Measurements from ENCODE around the gene TWF1. TPM values are rescaled to one million over a fixed set of nuclear protein-coding genes. Genes with fewer than 3 reads are reported as not detected.
"Not testable (repeated sequence)": the region's sequence is repeated elsewhere in the genome, so short reads cannot be mapped to it uniquely, and the experiment has no call there.

TWF1 gene
- 10 to 100 TPM; 52.5 to 53.7 TPM for total RNA-seq
- 10 to 100 TPM; 38.4 to 84.5 TPM for polyA plus RNA-seq
- long read RNA-seq, donor 1, transcript TWF1-201 (9 exons, 3,045 nt), result major isoform, 42 of 52 reads
- long read RNA-seq, donor 1, partial matches to known transcripts, result 2 of 52 reads
- long read RNA-seq, donor 1, other reads (novel, unspliced or antisense), result 6 of 52 reads
- long read RNA-seq, donor 2, transcript TWF1-201 (9 exons, 3,045 nt), result major isoform, 42 of 53 reads
- long read RNA-seq, donor 2, partial matches to known transcripts, result 3 of 53 reads
- long read RNA-seq, donor 2, other reads (novel, unspliced or antisense), result 8 of 53 reads

DNA sequence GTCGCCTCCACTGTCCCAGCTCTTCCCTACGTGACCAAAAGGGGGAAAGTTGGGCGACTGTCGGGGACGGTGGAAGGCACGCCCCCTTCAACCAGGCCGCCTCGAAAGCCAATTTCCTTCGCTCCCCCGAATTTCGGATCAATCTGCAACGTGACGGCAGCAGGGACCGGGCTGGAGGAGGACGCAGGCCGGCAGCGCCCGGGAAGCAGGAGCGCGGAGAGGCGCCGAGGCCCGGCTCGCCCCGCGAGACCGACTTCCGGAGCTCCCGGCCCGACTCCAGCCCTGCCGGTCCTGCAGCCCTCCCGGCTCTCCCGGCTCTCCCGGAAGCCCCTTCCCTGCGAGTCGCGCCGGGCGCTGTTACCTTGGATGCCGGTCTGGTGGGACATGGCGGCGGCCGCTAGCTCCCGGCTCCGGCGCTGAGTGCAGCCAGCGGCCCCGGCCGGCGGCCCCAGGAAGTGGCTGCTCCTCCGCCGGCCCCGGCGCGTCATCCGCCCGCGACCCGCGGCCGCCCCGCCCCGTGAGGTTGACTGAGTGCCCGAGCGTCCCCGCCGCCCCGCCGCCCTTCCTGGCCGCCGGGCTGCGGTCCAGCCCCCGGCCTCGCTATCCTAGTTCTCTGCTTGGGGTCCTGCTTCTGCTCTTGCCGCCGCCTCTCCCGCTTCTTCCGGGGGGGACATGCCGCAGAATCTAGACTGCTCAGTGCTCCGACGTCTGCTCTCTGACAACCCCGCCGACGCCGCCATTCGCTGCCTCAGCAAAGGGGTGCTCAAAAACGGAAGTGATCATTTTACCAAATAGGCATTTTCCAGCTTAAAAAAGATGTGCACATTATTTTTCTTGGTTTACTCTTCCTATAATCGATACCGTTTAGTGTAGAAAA, at the start of gene TWF1:
TWF1 (minus strand) TSS at position 458 of the 877 bp plus-strand sequence; CDS start at position 386, 72 bp downstream.
- no peaks in the 10 kb centered on the region for H3K4me1 ChIP-seq (ENCODE audit: control insufficient read depth in 1 of 2, insufficient read depth in 2 of 2, low read length in 2 of 2)
- intact Hi-C loops (cut with DNase I), result loop anchor here (1.0 to 10.0 kb wide), 3 partner anchors 30 to 79 kb away; partner anchors contain the start of gene TMEM117 (in 1 of the 2)
- DNase-seq, result peak; percentile 92 to 97
- peak within 1 kb of the TSS; percentile 84 to 89 for H3K4me3 ChIP-seq (ENCODE audit: low read length in 2 of 2)
- no peaks in the 10 kb centered on the region for H3K36me3 ChIP-seq (ENCODE audit: control insufficient read depth in 1 of 2, insufficient read depth in 2 of 2, low read length in 1 of 2)
- peak; percentile 99 for ATAC-seq (ENCODE audit: low FRiP score)
- H3K27ac ChIP-seq (ENCODE audit: low read depth in 1 of 2, low read length in 2 of 2), result peak within 1 kb of the TSS; percentile 69 to 91
- no peaks in the 10 kb centered on the region for H3K9me3 ChIP-seq (ENCODE audit: control insufficient read depth, low read length)
- no peaks in the 10 kb centered on the region for H3K27me3 ChIP-seq (ENCODE audit: control insufficient read depth in 1 of 2, insufficient read depth in 2 of 2, low read length in 1 of 2)
- 0 to 1% methylated on average over 65 to 89 of the region's 89 CpGs for WGBS, 2 donors

DNA sequence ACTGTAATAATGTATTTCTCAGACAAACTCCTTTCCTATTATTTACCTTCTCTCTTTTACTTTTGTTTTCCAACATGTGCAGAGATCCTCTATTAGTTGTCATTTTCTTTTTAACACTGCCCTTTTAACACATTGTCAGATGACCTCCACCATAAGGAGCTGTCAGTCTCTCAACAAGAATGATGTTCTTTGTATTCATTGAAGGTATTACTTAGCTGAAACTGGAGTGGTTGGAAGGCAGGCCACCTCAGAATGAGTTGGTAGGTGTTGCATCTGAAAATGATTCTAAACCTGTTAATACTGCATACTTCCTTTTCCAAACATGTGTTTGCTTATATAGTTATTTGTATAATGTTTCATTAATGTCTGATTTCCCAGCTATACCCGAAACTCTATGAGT, 46.6 kb upstream of the TWF1 start:
- ATAC-seq (ENCODE audit: low FRiP score), result no peak
- H3K27ac ChIP-seq (ENCODE audit: low read depth in 1 of 2, low read length in 2 of 2), result no peak overlapping the region
- 97% methylated on average over 1 of the region's 1 CpG for WGBS, 2 donors

DNA sequence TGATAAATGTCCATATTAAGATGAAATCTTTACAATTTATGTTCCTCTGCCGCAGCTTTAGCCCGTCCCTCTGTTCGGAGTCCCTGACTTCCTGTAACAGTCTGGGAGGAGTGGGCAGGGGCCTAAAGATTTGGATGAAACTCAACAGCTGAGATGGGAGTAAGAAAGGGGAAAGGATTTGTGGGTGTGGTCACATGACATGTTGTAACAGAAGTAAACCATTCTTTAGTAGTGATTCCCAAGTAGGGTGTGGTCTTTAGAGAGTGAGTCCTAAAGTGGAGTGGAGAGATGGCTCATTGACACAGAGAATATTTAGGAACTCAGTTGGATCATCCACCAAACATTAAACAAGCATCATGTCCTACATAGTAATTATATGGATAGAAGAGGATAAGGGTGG, 42.7 kb upstream of the TWF1 start:
- peaks cover 0 to 1% of the 10 kb centered on the region in 2 donors for H3K4me1 ChIP-seq (ENCODE audit: control insufficient read depth in 1 of 2, insufficient read depth in 2 of 2, low read length in 2 of 2)
- intact Hi-C loops (cut with DNase I), result no loop called here
- H3K9me3 ChIP-seq (ENCODE audit: control insufficient read depth, low read length), result no peaks in the 10 kb centered on the region
- 99 to 100% methylated on average over 3 of the region's 3 CpGs for WGBS, 2 donors
- H3K27me3 ChIP-seq (ENCODE audit: control insufficient read depth in 1 of 2, insufficient read depth in 2 of 2, low read length in 1 of 2), result no peaks in the 10 kb centered on the region
- no peak overlapping the region for H3K4me3 ChIP-seq (ENCODE audit: low read length in 2 of 2)
- no peak for ATAC-seq (ENCODE audit: low FRiP score)
- H3K36me3 ChIP-seq (ENCODE audit: control insufficient read depth in 1 of 2, insufficient read depth in 2 of 2, low read length in 1 of 2), result no peaks in the 10 kb centered on the region
- no peak overlapping the region for H3K27ac ChIP-seq (ENCODE audit: low read depth in 1 of 2, low read length in 2 of 2)
- DNase-seq, result no peak

More for the DNA sequence above, 46.6 kb upstream of the TWF1 start:
- Histone ChIP-seq H3K4me3 (ENCODE audit: low read length in 2 of 2) (no peak overlapping the region), H3K27me3 (ENCODE audit: control insufficient read depth in 1 of 2, insufficient read depth in 2 of 2, low read length in 1 of 2) (no peaks in the 10 kb centered on the region), H3K9me3 (ENCODE audit: control insufficient read depth, low read length) (no peaks in the 10 kb centered on the region), H3K4me1 (ENCODE audit: control insufficient read depth in 1 of 2, insufficient read depth in 2 of 2, low read length in 2 of 2) (peaks cover 0 to 3% of the 10 kb centered on the region in 2 donors), H3K36me3 (ENCODE audit: control insufficient read depth in 1 of 2, insufficient read depth in 2 of 2, low read length in 1 of 2) (no peaks in the 10 kb centered on the region)
- intact Hi-C loops (cut with DNase I), result no loop called here
- no peak for DNase-seq

DNA sequence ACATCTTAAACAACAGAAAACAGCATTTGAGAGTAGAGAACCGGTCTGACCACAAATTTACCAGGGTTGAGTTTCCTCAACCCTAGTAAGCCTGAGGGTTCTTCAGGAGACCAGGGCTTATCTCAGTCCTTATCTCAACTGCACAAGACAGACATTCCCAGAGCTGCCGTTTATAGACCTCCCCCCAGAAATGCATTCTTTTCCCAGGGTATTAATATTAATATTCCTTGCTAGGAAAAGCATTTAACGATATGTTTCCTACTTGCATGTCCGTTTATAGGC, 42.0 kb upstream of the TWF1 start:
- Histone ChIP-seq H3K36me3 (ENCODE audit: control insufficient read depth in 1 of 2, insufficient read depth in 2 of 2, low read length in 1 of 2) (no peaks in the 10 kb centered on the region), H3K4me1 (ENCODE audit: control insufficient read depth in 1 of 2, insufficient read depth in 2 of 2, low read length in 2 of 2) (no peaks in the 10 kb centered on the region), H3K9me3 (ENCODE audit: control insufficient read depth, low read length) (no peaks in the 10 kb centered on the region), H3K27me3 (ENCODE audit: control insufficient read depth in 1 of 2, insufficient read depth in 2 of 2, low read length in 1 of 2) (no peaks in the 10 kb centered on the region), H3K4me3 (ENCODE audit: low read length in 2 of 2) (no peak overlapping the region), H3K27ac (ENCODE audit: low read depth in 1 of 2, low read length in 2 of 2) (no peak overlapping the region)
- WGBS, 2 donors, result 66 to 67% methylated on average over 4 of the region's 4 CpGs
- intact Hi-C loops (cut with DNase I), result no loop called here
- DNase-seq (no peak), ATAC-seq (ENCODE audit: low FRiP score) (no peak)

DNA sequence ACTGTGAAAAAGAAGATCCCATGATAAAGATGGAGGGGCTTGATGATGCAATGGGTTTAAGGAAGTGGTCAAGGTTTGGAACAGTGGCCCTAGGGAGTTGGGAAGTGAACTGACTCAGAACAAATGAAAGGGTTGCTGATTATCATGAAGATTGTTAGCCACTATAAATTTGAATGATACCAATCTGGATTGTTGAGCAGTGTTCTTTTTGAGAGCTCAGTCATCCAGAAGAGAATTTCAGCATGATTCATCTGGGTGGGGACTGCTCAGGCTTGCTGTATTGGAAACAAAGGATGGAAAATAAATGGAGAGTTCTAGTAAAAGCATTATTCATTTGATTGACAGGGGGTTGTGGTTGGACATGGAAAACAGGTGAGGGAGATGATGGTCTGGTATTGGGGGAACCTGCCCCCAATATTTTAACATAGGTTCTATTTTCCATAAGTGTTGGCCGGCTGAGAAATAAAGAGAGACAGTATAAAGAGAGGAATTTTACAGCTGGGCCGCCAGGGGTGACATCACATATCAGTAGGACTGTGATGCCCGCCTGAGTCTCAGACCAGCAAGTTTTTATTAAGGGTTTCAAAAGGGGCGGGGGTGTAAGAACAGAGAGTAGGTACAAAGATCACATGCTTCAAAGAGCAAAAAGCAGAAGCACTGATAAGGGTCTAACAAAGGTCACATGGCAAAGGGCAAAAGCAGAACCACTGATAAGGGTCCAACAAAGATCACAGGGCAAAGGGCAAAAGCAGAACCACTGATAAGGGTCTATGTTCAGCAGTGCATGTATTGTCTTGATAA, 41.5 kb upstream of the TWF1 start:
- DNase-seq; H3K4me1 ChIP-seq (ENCODE audit: control insufficient read depth in 1 of 2, insufficient read depth in 2 of 2, low read length in 2 of 2); H3K36me3 ChIP-seq (ENCODE audit: control insufficient read depth in 1 of 2, insufficient read depth in 2 of 2, low read length in 1 of 2); H3K27me3 ChIP-seq (ENCODE audit: control insufficient read depth in 1 of 2, insufficient read depth in 2 of 2, low read length in 1 of 2); H3K4me3 ChIP-seq (ENCODE audit: low read length in 2 of 2); H3K9me3 ChIP-seq (ENCODE audit: control insufficient read depth, low read length); intact Hi-C loops (cut with DNase I); H3K27ac ChIP-seq (ENCODE audit: low read depth in 1 of 2, low read length in 2 of 2); ATAC-seq (ENCODE audit: low FRiP score): not testable (repeated sequence)
- 84 to 88% methylated on average over 4 of the region's 4 CpGs for WGBS, 2 donors

DNA sequence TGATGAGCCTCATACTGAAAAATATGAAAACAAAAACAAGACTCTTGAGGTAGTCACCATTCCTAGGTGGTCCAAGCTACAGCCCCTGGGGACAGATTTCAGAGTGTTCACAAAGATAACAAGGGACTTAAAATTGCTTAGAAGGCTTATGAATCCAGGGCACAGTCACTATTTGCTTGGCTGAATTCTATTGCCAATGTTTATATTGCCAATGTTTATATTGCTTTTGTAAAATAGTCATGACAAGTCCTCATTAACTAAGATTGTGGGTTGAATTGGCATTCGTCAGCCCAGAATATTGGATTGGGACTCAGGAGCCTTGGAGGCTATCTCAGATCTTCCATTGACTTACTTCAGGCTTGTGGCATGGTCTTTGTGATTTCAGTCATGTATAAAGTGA, 36.1 kb upstream of the TWF1 start:
- no peaks in the 10 kb centered on the region for H3K36me3 ChIP-seq (ENCODE audit: control insufficient read depth in 1 of 2, insufficient read depth in 2 of 2, low read length in 1 of 2)

DNA sequence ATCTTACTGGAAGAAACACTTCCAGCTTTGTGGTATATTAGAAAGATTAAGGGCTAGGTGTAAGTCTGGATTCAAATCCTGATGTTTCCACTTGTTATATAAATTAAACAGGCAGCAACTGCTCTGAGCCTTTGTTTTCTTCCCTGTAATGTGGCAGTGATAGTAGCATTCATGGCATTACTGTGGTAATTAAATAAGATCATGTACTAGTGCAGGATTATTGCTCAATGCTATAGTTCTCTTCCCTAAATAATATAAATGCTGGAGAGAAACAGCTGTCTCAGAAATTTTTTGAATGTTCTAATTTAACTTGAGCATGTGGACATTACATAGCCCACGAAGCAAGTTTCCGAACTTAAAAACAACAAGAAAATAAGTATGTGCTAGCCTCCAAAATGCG, 35.1 kb upstream of the TWF1 start:
- Histone ChIP-seq H3K36me3 (ENCODE audit: control insufficient read depth in 1 of 2, insufficient read depth in 2 of 2, low read length in 1 of 2) (no peaks in the 10 kb centered on the region), H3K4me3 (ENCODE audit: low read length in 2 of 2) (no peak overlapping the region), H3K9me3 (ENCODE audit: control insufficient read depth, low read length) (no peaks in the 10 kb centered on the region), H3K27me3 (ENCODE audit: control insufficient read depth in 1 of 2, insufficient read depth in 2 of 2, low read length in 1 of 2) (no peaks in the 10 kb centered on the region), H3K4me1 (ENCODE audit: control insufficient read depth in 1 of 2, insufficient read depth in 2 of 2, low read length in 2 of 2) (peaks cover 0 to 2% of the 10 kb centered on the region in 2 donors), H3K27ac (ENCODE audit: low read depth in 1 of 2, low read length in 2 of 2) (no peak overlapping the region)
- intact Hi-C loops (cut with DNase I), result no loop called here
- DNase-seq (no peak), ATAC-seq (ENCODE audit: low FRiP score) (no peak)
- WGBS, 2 donors, result 95% methylated on average over 3 of the region's 3 CpGs

More for the DNA sequence above, 36.1 kb upstream of the TWF1 start:
- WGBS, 2 donors, result 61 to 76% methylated on average over 1 of the region's 1 CpG
- peaks cover 0 to 2% of the 10 kb centered on the region in 2 donors for H3K4me1 ChIP-seq (ENCODE audit: control insufficient read depth in 1 of 2, insufficient read depth in 2 of 2, low read length in 2 of 2)
- H3K4me3 ChIP-seq (ENCODE audit: low read length in 2 of 2), result no peak overlapping the region
- no peaks in the 10 kb centered on the region for H3K27me3 ChIP-seq (ENCODE audit: control insufficient read depth in 1 of 2, insufficient read depth in 2 of 2, low read length in 1 of 2)
- H3K27ac ChIP-seq (ENCODE audit: low read depth in 1 of 2, low read length in 2 of 2), result no peak overlapping the region
- DNase-seq (no peak), ATAC-seq (ENCODE audit: low FRiP score) (no peak)
- intact Hi-C loops (cut with DNase I), result no loop called here
- no peaks in the 10 kb centered on the region for H3K9me3 ChIP-seq (ENCODE audit: control insufficient read depth, low read length)

DNA sequence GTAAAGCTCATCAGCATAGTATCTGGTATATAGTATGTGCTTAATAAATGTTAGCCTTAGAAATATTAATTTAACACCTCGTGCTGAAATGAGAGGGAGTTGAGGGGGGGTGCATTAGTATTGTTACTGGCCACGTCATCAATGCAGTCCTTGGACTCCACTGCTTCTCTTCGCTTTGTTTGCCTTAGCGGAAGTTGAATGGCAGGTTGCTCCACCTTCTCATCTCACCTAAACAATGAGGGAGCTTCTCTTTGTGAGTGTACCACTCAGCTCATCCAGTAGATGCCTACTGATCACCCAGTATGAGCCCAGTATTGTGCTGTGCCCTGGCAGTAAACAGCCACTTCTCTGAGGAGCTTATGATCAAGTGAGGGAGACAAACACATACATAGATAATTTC, 34.2 kb upstream of the TWF1 start:
- ATAC-seq (ENCODE audit: low FRiP score) (no peak), DNase-seq (no peak)
- intact Hi-C loops (cut with DNase I), result no loop called here
- Histone ChIP-seq H3K9me3 (ENCODE audit: control insufficient read depth, low read length) (no peaks in the 10 kb centered on the region), H3K27ac (ENCODE audit: low read depth in 1 of 2, low read length in 2 of 2) (no peak overlapping the region), H3K36me3 (ENCODE audit: control insufficient read depth in 1 of 2, insufficient read depth in 2 of 2, low read length in 1 of 2) (no peaks in the 10 kb centered on the region), H3K27me3 (ENCODE audit: control insufficient read depth in 1 of 2, insufficient read depth in 2 of 2, low read length in 1 of 2) (no peaks in the 10 kb centered on the region), H3K4me1 (ENCODE audit: control insufficient read depth in 1 of 2, insufficient read depth in 2 of 2, low read length in 2 of 2) (peaks cover 0 to 2% of the 10 kb centered on the region in 2 donors), H3K4me3 (ENCODE audit: low read length in 2 of 2) (no peak overlapping the region)
- WGBS, 2 donors, result 89 to 91% methylated on average over 4 of the region's 4 CpGs
